Measurements from ENCODE around the gene ENG.

- TF ChIP-seq CTCF (IDR thresholded peaks at IDR 0.05) (no peak), ZFX (IDR thresholded peaks at IDR 0.05; ENCODE audit: borderline replicate concordance) (no peak)
Measured at GRCh38 chr9:127880143-127880542, 25.7 kb upstream of the ENG start.
